Activated naive CD4-positive, alpha-beta T cell treated with anti-CD3 and anti-CD28 coated beads, Interleukin-2, amount 50 U/mL, for 72 hours (primary cell): ENCODE measurements around the gene PUM1. TPM values are rescaled to one million over a fixed set of nuclear protein-coding genes. Genes with fewer than 3 reads are reported as not detected.

Source experiments
- ATAC-seq, 2 donors: fragments of 150-1000 bp; cut with Tn5 transposase; 2 replicates each; pipeline ENCODE4 v1.10.0; 2021; ENCODE audit warnings: mild to moderate bottlenecking in 2 of 2, moderate library complexity in 2 of 2
- DNase-seq, 2 donors: peaks; one replicate each; pipeline ENCODE4 v3.0.0; 2021 to 2022; ENCODE audit warnings: low spot score in 2 of 2
- H3K27ac Mint-ChIP-seq, 2 donors: one replicate each; pipeline ENCODE4 v1.8.0; 2022; ENCODE audit warnings: mild to moderate bottlenecking in 2 of 2, mixed read lengths in 2 of 2
- H3K36me3 Mint-ChIP-seq, 2 donors: one replicate each; pipeline ENCODE4 v1.8.0; 2022; ENCODE audit warnings: mixed read lengths in 2 of 2
- H3K9me3 Mint-ChIP-seq, 2 donors: one replicate each; pipeline ENCODE4 v1.8.0; 2022; ENCODE audit warnings: mixed read lengths in 2 of 2
- total RNA-seq, 2 donors: library from RNA; stranded (reverse); gene quantifications; one replicate each; pipeline ENCODE4 v1.2.3, GENCODE V29; 2022

The PUM1 gene
- total RNA-seq, 2 donors from 2014 or later: 107 to 118 TPM

GRCh38 chr1:31013187-31013864, 52.2 kb downstream of the PUM1 start:
- Mint-ChIP-seq H3K9me3 (no peaks in the 10 kb centered on the region), H3K27ac (peak overlapping the region; percentile 48 to 58), H3K36me3 (peaks cover 0 to 4% of the 10 kb centered on the region in 2 donors)
- DNase-seq: no peak
- ATAC-seq: no peak

GRCh38 chr1:31012210-31012924, 53.1 kb downstream of the PUM1 start:
- Mint-ChIP-seq H3K27ac (peak overlapping the region in 1 of 2 donors; percentile 48), H3K36me3 (peaks cover 0 to 4% of the 10 kb centered on the region in 2 donors)

GRCh38 chr1:31011719-31012118, 53.8 kb downstream of the PUM1 start:
- Mint-ChIP-seq H3K9me3 (no peaks in the 10 kb centered on the region), H3K36me3 (peaks cover 0 to 4% of the 10 kb centered on the region in 2 donors), H3K27ac (peak overlapping the region in 1 of 2 donors; percentile 39)
- no peak for DNase-seq
- no peak for ATAC-seq

More at GRCh38 chr1:31012210-31012924, 53.1 kb downstream of the PUM1 start:
- no peak for ATAC-seq
- DNase-seq: no peak
- no peaks in the 10 kb centered on the region for H3K9me3 Mint-ChIP-seq

GRCh38 chr1:31010086-31010989, 55.2 kb downstream of the PUM1 start:
- peak in 1 of 2 donors; percentile 43 for DNase-seq
- ATAC-seq: peak; percentile 98 to 99
- H3K36me3 Mint-ChIP-seq: peaks cover 0 to 14% of the 10 kb centered on the region in 2 donors

GRCh38 chr1:31007462-31007991, 58.0 kb downstream of the PUM1 start:
- Mint-ChIP-seq H3K36me3 (peaks cover 0 to 19% of the 10 kb centered on the region in 2 donors), H3K9me3 (no peaks in the 10 kb centered on the region), H3K27ac (peak overlapping the region; percentile 37 to 74)
- DNase-seq (no peak), ATAC-seq (no peak)

More at GRCh38 chr1:31010086-31010989, 55.2 kb downstream of the PUM1 start:
- Mint-ChIP-seq H3K9me3 (no peaks in the 10 kb centered on the region), H3K27ac (peak overlapping the region; percentile 85 to 97)

- Mint-ChIP-seq H3K9me3 (no peaks in the 10 kb centered on the region), H3K36me3 (peaks cover 0 to 19% of the 10 kb centered on the region in 2 donors), H3K27ac (no peak overlapping the region)
- DNase-seq (no peak), ATAC-seq (no peak)
Measured at GRCh38 chr1:31006747-31007146, 58.8 kb downstream of the PUM1 start.

GRCh38 chr1:31005617-31006166, 59.8 kb downstream of the PUM1 start:
- DNase-seq: no peak

GRCh38 chr1:31005198-31005597, 60.3 kb downstream of the PUM1 start:
- no peak for DNase-seq
- Mint-ChIP-seq H3K36me3 (peaks cover 0 to 20% of the 10 kb centered on the region in 2 donors), H3K9me3 (no peaks in the 10 kb centered on the region), H3K27ac (peak overlapping the region in 1 of 2 donors; percentile 22)
- no peak for ATAC-seq

More at GRCh38 chr1:31005617-31006166, 59.8 kb downstream of the PUM1 start:
- Mint-ChIP-seq H3K9me3 (no peaks in the 10 kb centered on the region), H3K27ac (no peak overlapping the region), H3K36me3 (peaks cover 0 to 19% of the 10 kb centered on the region in 2 donors)
- no peak for ATAC-seq

- DNase-seq: no peak
- peaks cover 0 to 23% of the 10 kb centered on the region in 2 donors for H3K36me3 Mint-ChIP-seq
- H3K27ac Mint-ChIP-seq: peak overlapping the region; percentile 8 to 50
Measured at GRCh38 chr1:31004231-31004621, 61.3 kb downstream of the PUM1 start.

GRCh38 chr1:31003613-31004230, 61.8 kb downstream of the PUM1 start:
- peaks cover 0 to 23% of the 10 kb centered on the region in 2 donors for H3K36me3 Mint-ChIP-seq
- H3K9me3 Mint-ChIP-seq: no peaks in the 10 kb centered on the region
- H3K27ac Mint-ChIP-seq: peak overlapping the region; percentile 8 to 50
- ATAC-seq (no peak), DNase-seq (no peak)

More at GRCh38 chr1:31004231-31004621, 61.3 kb downstream of the PUM1 start:
- no peaks in the 10 kb centered on the region for H3K9me3 Mint-ChIP-seq
- ATAC-seq: no peak

GRCh38 chr1:31000301-31000700, 65.2 kb downstream of the PUM1 start:
- no peak overlapping the region for H3K27ac Mint-ChIP-seq
- peaks cover 0 to 39% of the 10 kb centered on the region in 2 donors for H3K36me3 Mint-ChIP-seq
- ATAC-seq: no peak
- H3K9me3 Mint-ChIP-seq: no peaks in the 10 kb centered on the region
- no peak for DNase-seq

GRCh38 chr1:30998887-30999286, 66.6 kb downstream of the PUM1 start:
- DNase-seq (no peak), ATAC-seq (no peak)
- Mint-ChIP-seq H3K36me3 (peaks cover 4 to 38% of the 10 kb centered on the region in 2 donors), H3K9me3 (no peaks in the 10 kb centered on the region), H3K27ac (peak overlapping the region in 1 of 2 donors; percentile 10)

GRCh38 chr1:30998171-30998570, 67.3 kb downstream of the PUM1 start:
- no peak for DNase-seq
- Mint-ChIP-seq H3K27ac (no peak overlapping the region), H3K9me3 (no peaks in the 10 kb centered on the region), H3K36me3 (peaks cover 4 to 39% of the 10 kb centered on the region in 2 donors)
- no peak for ATAC-seq

GRCh38 chr1:30997463-30998057, 68.0 kb downstream of the PUM1 start:
- peak overlapping the region in 1 of 2 donors; percentile 62 for H3K27ac Mint-ChIP-seq

GRCh38 chr1:30995990-30996612, 69.4 kb downstream of the PUM1 start:
- no peaks in the 10 kb centered on the region for H3K9me3 Mint-ChIP-seq
- H3K36me3 Mint-ChIP-seq: peaks cover 4 to 56% of the 10 kb centered on the region in 2 donors
- ATAC-seq: no peak
- peak overlapping the region in 1 of 2 donors; percentile 34 for H3K27ac Mint-ChIP-seq
- DNase-seq: no peak

More at GRCh38 chr1:30997463-30998057, 68.0 kb downstream of the PUM1 start:
- DNase-seq (no peak), ATAC-seq (no peak)
- no peaks in the 10 kb centered on the region for H3K9me3 Mint-ChIP-seq
- H3K36me3 Mint-ChIP-seq: peaks cover 4 to 45% of the 10 kb centered on the region in 2 donors
